Thyroid gland (tissue), 4 donors: ENCODE data around the gene TXNL4A.

Experiments
- POLR2A ChIP-seq, 2 donors: fragments of 450-650 bp; IDR thresholded peaks; one replicate each; pipeline ENCODE4 v1.6.1; 2017; ENCODE audit warnings: antibody characterized with exemption in 2 of 2, mild to moderate bottlenecking in 2 of 2, moderate library complexity in 1 of 2
- TF ChIP-seq, protein P1 (sequence below), 6 experiments: fragments of 200-600 bp in 3 of 6; fragments of 450-650 bp in 3 of 6; sonication (generic) in 3 of 6; IDR thresholded peaks; one replicate each; pipeline ENCODE4 v1.5.1; 2016 to 2019; ENCODE audit warnings: antibody characterized with exemption in 6 of 6, mild to moderate bottlenecking in 2 of 6, inconsistent platforms in 1 of 6, moderate library complexity in 1 of 6

DNA sequence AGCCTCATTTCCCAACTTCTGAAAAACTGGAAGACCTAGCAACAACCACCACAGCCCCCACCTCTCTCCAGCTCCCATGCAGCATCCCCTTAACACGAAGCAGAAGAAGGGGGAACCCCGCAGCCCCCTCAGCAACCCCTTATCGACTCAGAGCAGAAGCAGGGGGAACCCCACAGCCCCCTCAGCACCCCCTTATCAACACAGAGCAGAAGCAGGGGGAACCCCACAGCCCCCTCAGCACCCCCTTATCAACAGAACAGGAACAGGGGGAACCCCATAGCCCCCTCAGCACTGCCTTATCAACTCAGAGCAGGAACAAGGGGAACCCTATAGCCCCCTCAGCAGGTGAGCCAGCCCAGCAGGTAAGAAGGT lies 43.6 kb downstream of the TXNL4A start:
- TF ChIP-seq, protein P1, sequence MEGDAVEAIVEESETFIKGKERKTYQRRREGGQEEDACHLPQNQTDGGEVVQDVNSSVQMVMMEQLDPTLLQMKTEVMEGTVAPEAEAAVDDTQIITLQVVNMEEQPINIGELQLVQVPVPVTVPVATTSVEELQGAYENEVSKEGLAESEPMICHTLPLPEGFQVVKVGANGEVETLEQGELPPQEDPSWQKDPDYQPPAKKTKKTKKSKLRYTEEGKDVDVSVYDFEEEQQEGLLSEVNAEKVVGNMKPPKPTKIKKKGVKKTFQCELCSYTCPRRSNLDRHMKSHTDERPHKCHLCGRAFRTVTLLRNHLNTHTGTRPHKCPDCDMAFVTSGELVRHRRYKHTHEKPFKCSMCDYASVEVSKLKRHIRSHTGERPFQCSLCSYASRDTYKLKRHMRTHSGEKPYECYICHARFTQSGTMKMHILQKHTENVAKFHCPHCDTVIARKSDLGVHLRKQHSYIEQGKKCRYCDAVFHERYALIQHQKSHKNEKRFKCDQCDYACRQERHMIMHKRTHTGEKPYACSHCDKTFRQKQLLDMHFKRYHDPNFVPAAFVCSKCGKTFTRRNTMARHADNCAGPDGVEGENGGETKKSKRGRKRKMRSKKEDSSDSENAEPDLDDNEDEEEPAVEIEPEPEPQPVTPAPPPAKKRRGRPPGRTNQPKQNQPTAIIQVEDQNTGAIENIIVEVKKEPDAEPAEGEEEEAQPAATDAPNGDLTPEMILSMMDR (IDR thresholded peaks at IDR 0.05), result no peak
- TF ChIP-seq POLR2A (IDR thresholded peaks at IDR 0.05), result no peak
